IMR-90 (cell line): ENCODE measurements around the gene MRPL43. TPM values are rescaled to one million over a fixed set of nuclear protein-coding genes. Genes with fewer than 3 reads are reported as not detected.

Experiments used
- ATAC-seq: fragments of 200-7000 bp; cut with Tn5 transposase; 2 replicates; pipeline ENCODE4 v1.9.1; 2020; ENCODE audit warnings: low read depth, mild to moderate bottlenecking, moderate library complexity
- BruUV-seq: library from RNA; stranded (reverse); fragments of 400-500 nt; replicated peaks from 2 replicates; lab custom pipeline; 2021; lab: Mats Ljungman, UMichigan
- CTCF ChIA-PET: fragments of 300-600 bp; formaldehyde crosslinking; extraction: SDS; loops from one replicate; lab custom pipeline; 2021; ENCODE audit warnings: antibody characterized with exemption; lab: Yijun Ruan, JAX
- POLR2A ChIA-PET: fragments of 300-600 bp; sonication (Branson Sonifier 250); formaldehyde crosslinking; loops from one replicate; lab custom pipeline; 2022; ENCODE audit warnings: antibody characterized with exemption; ENCODE audit not compliant: unreplicated experiment; lab: Charles Lee
- DNase-seq: peaks from one replicate; pipeline ENCODE4 v3.0.0; 2013
- H2AFZ ChIP-seq: replicated peaks from 2 replicates; pipeline ENCODE3; 2013; ENCODE audit warnings: low read length, mild to moderate bottlenecking; ENCODE audit not compliant: poor library complexity
- H2AK5ac ChIP-seq: 2 replicates; pipeline ENCODE4 v1.6.1; 2013; ENCODE audit warnings: low read depth, low read length, inconsistent platforms
- H2AK9ac ChIP-seq: replicated peaks from 2 replicates; pipeline ENCODE3; 2013; ENCODE audit warnings: mild to moderate bottlenecking, low read depth, low read length, moderate library complexity; ENCODE audit not compliant: poor library complexity
- H2BK120ac ChIP-seq: 2 replicates; pipeline ENCODE4 v1.6.1; 2013; ENCODE audit warnings: low read depth, low read length, inconsistent platforms
- H2BK15ac ChIP-seq: 3 replicates; pipeline ENCODE4 v1.6.1; 2013; ENCODE audit warnings: low read depth, low read length, inconsistent platforms
- H2BK20ac ChIP-seq: 2 replicates; pipeline ENCODE4 v1.6.1; 2013; ENCODE audit warnings: low read depth, mild to moderate bottlenecking, inconsistent platforms, low read length, moderate library complexity
- H2BK5ac ChIP-seq: 2 replicates; pipeline ENCODE4 v1.6.1; 2013; ENCODE audit warnings: mild to moderate bottlenecking, low read depth, low read length, inconsistent platforms; ENCODE audit not compliant: poor library complexity, severe bottlenecking
- H3K14ac ChIP-seq: replicated peaks from 2 replicates; pipeline ENCODE4 v1.6.1; 2013; ENCODE audit warnings: low read depth, low read length, inconsistent platforms
- H3K18ac ChIP-seq: 2 replicates; pipeline ENCODE4 v1.6.1; 2013; ENCODE audit warnings: low read depth, low read length, control low read depth
- H3K23ac ChIP-seq: 2 replicates; pipeline ENCODE4 v1.6.1; 2013; ENCODE audit warnings: low read depth, low read length, inconsistent platforms
- H3K27ac ChIP-seq: 2 replicates; pipeline ENCODE4 v1.5.1; 2013; ENCODE audit warnings: mild to moderate bottlenecking, control low read depth, low read length; ENCODE audit not compliant: insufficient read depth
- H3K27me3 ChIP-seq: 2 replicates; pipeline ENCODE4 v1.6.1; 2013; ENCODE audit warnings: low read length; ENCODE audit not compliant: control insufficient read depth, insufficient read depth
- H3K36me3 ChIP-seq: 2 replicates; pipeline ENCODE4 v1.6.1; 2013; ENCODE audit warnings: low read length, mixed read lengths; ENCODE audit not compliant: control insufficient read depth, insufficient read depth
- H3K4ac ChIP-seq: 2 replicates; pipeline ENCODE4 v1.6.1; 2013; ENCODE audit warnings: low read depth, low read length, inconsistent platforms
- H3K4me1 ChIP-seq: 2 replicates; pipeline ENCODE4 v1.6.1; 2013; ENCODE audit warnings: low read length, mixed read lengths; ENCODE audit not compliant: control insufficient read depth, insufficient read depth
- H3K4me2 ChIP-seq: 2 replicates; pipeline ENCODE4 v1.6.1; 2013; ENCODE audit warnings: low read depth, mild to moderate bottlenecking, control low read depth, low read length, moderate library complexity
- H3K4me3 ChIP-seq: 2 replicates; pipeline ENCODE4 v1.5.1; 2013; ENCODE audit warnings: low read depth, mild to moderate bottlenecking, control low read depth, low read length, moderate library complexity; ENCODE audit not compliant: insufficient read depth
- H3K56ac ChIP-seq: 2 replicates; pipeline ENCODE4 v1.6.1; 2013; ENCODE audit warnings: low read length, inconsistent platforms; ENCODE audit not compliant: insufficient read depth; ENCODE audit errors: extremely low read depth
- H3K79me1 ChIP-seq, 2 experiments: 2 replicates each; pipeline ENCODE4 v1.6.1; 2013; ENCODE audit warnings: low read length in 2 of 2, inconsistent platforms in 1 of 2, low read depth in 1 of 2
- H3K9ac ChIP-seq: 2 replicates; pipeline ENCODE4 v1.6.1; 2013; ENCODE audit warnings: low read depth, low read length, control low read depth
- H3K9me1 ChIP-seq: 2 replicates; pipeline ENCODE4 v1.6.1; 2013; ENCODE audit warnings: low read length, inconsistent platforms; ENCODE audit not compliant: insufficient read depth
- H3K9me3 ChIP-seq: 2 replicates; pipeline ENCODE4 v1.6.1; 2013; ENCODE audit warnings: low read length; ENCODE audit not compliant: control insufficient read depth, insufficient read depth
- H4K20me1 ChIP-seq: 2 replicates; pipeline ENCODE4 v1.6.1; 2013; ENCODE audit warnings: low read length, inconsistent platforms; ENCODE audit not compliant: insufficient read depth
- H4K5ac ChIP-seq: 2 replicates; pipeline ENCODE4 v1.6.1; 2013; ENCODE audit warnings: mild to moderate bottlenecking, low read depth, low read length, control low read depth
- H4K8ac ChIP-seq, 2 experiments: 2 replicates each; pipeline ENCODE4 v1.6.1; 2013; ENCODE audit warnings: low read depth in 2 of 2, low read length in 2 of 2, control low read depth in 1 of 2, inconsistent platforms in 1 of 2
- H4K91ac ChIP-seq: 2 replicates; pipeline ENCODE4 v1.6.1; 2013; ENCODE audit warnings: low read depth, low read length, inconsistent platforms; ENCODE audit not compliant: insufficient read depth
- MAFK ChIP-seq: IDR thresholded peaks from 2 replicates; pipeline ENCODE4 v1.6.1; 2012; ENCODE audit warnings: low read depth, low read length, improper control_type of control experiment
- RAD21 ChIP-seq: IDR thresholded peaks from 2 replicates; pipeline ENCODE4 v1.6.1; 2012; ENCODE audit warnings: low read length, improper control_type of control experiment
- RCOR1 ChIP-seq: IDR thresholded peaks from 2 replicates; pipeline ENCODE4 v1.6.1; 2012; ENCODE audit warnings: mild to moderate bottlenecking, low read length, improper control_type of control experiment; ENCODE audit not compliant: insufficient replicate concordance
- SMC3 ChIP-seq: fragments of 150-350 bp; IDR thresholded peaks from 2 replicates; pipeline ENCODE4 v1.6.1; 2016; ENCODE audit warnings: low read depth, mild to moderate bottlenecking, antibody characterized with exemption, low read length, moderate library complexity
- WGBS, 2 experiments: methylation state at CpG; one replicate each; pipeline versions ENCODE4 v1.1.5 to v1.1.7; 2013; ENCODE audit warnings: missing lambda C conversion rate in 2 of 2; ENCODE audit not compliant: insufficient read length in 1 of 2; ENCODE audit errors: extremely low coverage in 2 of 2; 5-methylcytosine and 5-hydroxymethylcytosine counted together
- dilution Hi-C: fragments of 300-500 bp; cut with HindIII; formaldehyde crosslinking; loops from one replicate; pipeline ENCODE4 v1.14.3; 2018; ENCODE audit warnings: low sequenced_read_pairs; ENCODE audit not compliant: unreplicated experiment
- in situ Hi-C: fragments of 300-500 bp; cut with MboI; formaldehyde crosslinking; loops from 3 replicates; pipeline ENCODE4 v1.14.3; 2019; ENCODE audit warnings: low sequenced_read_pairs, inconsistent platforms, mixed read lengths
- intact Hi-C: fragments of 100-400 bp; cut with micrococcal nuclease; formaldehyde crosslinking; loops from 2 replicates; pipeline ENCODE4 v1.10.0; 2022
- polyA plus RNA-seq, 3 experiments: library from polyadenylated mRNA; depleted of rRNA; stranded (reverse); fragments of >200 nt; gene quantifications; 2 replicates each; pipeline ENCODE4 v1.2.3, GENCODE V29; 2012; ENCODE audit warnings: low replicate concordance in 1 of 3
- total RNA-seq: library from RNA; depleted of rRNA; stranded (reverse); fragments of >200 nt; gene quantifications from 2 replicates; pipeline ENCODE4 v1.2.3, GENCODE V29; 2012
- TF ChIP-seq, protein P1 (sequence below): conservative IDR thresholded peaks from 2 replicates; pipeline ENCODE4 v1.5.1; 2012; ENCODE audit warnings: mild to moderate bottlenecking, low read depth, low read length, improper control_type of control experiment

Gene MRPL43
- total and polyA plus RNA-seq, 2 of the 4 experiments (the other 2 are of a cell fraction) = 61.3 to 142 TPM

GRCh38 chr10:101028446-101029337, 41.4 kb upstream of the MRPL43 start (continued):
- no peak for TF ChIP-seq RAD21

DNA sequence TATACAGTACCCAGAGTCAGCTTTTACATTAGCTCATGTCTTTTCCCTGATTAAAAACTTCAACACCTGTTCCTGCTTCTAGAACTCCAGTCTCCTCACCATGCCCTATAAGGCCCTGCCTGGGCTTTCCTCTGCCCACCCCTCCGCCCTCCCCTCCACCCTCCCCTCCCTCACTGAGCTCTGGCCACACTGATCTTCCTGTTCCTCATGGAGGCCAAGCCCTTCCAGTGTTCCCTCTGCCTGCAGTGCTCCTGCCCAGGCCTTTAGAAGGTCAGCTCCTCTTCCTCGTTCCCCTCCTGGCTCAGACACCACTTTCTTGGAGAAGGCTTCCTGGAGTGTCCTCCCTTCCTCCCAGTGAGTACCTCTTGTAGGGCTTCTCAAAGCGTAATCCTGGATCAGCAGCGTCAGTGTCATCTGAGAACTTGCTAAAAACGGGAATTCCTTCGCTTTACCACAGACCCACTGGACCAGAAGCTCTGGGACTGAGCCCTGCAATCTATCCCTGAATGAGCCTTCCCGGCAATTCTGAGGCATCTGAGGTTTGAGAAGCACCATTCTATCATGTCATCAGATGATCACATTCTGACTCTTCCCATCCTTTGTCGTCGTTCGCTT, 39.9 kb upstream of the MRPL43 start:
- Histone ChIP-seq H3K4ac (no peak overlapping the region), H3K4me1 (no peaks in the 10 kb centered on the region; the same call in 1 of the 2 replicates), H2BK20ac (no peak overlapping the region), H3K4me2 (no peak overlapping the region), H2BK15ac (no peak overlapping the region), H3K36me3 (no peaks in the 10 kb centered on the region), H3K27me3 (peaks cover 2% of the 10 kb centered on the region; the same call in 1 of the 2 replicates), H3K27ac (no peak overlapping the region), H3K23ac (no peak overlapping the region), H2AK5ac (no peak overlapping the region), H2AK9ac (no peak overlapping the region), H2AFZ (no peak overlapping the region), H2BK120ac (no peak overlapping the region), H4K8ac (no peak overlapping the region), H3K18ac (no peak overlapping the region), H3K9me3 (no peaks in the 10 kb centered on the region), H4K20me1 (no peaks in the 10 kb centered on the region), H3K9ac (no peak overlapping the region), H3K9me1 (no peaks in the 10 kb centered on the region), H4K91ac (no peak overlapping the region), H3K56ac (no peak overlapping the region), H2BK5ac (no peak overlapping the region), H4K5ac (no peak overlapping the region), H3K4me3 (no peak overlapping the region), H3K79me1 (peaks cover 0 to 15% of the 10 kb centered on the region in 2 experiments; a peak in 2 of 4 replicates), H3K14ac (no peak overlapping the region)
- POLR2A ChIA-PET = interaction anchor here (0.6 kb wide), 1 partner anchor 13 kb away, joined by 5 read pairs; no protein-coding TSS in a partner anchor
- intact Hi-C loops (no loop called here), in situ Hi-C loops (no loop called here), dilution Hi-C loops (no loop called here)
- no peak for DNase-seq
- no peak for ATAC-seq
- no TSS peak for BruUV-seq
- 50% methylated on average over 3 of the region's 10 CpGs; no CpG with 5 or more reads in 1 of the 2 experiments for WGBS, 2 experiments
- TF ChIP-seq RCOR1 = no peak
- TF ChIP-seq MAFK = no peak
- TF ChIP-seq SMC3 = no peak
- TF ChIP-seq, protein P1, sequence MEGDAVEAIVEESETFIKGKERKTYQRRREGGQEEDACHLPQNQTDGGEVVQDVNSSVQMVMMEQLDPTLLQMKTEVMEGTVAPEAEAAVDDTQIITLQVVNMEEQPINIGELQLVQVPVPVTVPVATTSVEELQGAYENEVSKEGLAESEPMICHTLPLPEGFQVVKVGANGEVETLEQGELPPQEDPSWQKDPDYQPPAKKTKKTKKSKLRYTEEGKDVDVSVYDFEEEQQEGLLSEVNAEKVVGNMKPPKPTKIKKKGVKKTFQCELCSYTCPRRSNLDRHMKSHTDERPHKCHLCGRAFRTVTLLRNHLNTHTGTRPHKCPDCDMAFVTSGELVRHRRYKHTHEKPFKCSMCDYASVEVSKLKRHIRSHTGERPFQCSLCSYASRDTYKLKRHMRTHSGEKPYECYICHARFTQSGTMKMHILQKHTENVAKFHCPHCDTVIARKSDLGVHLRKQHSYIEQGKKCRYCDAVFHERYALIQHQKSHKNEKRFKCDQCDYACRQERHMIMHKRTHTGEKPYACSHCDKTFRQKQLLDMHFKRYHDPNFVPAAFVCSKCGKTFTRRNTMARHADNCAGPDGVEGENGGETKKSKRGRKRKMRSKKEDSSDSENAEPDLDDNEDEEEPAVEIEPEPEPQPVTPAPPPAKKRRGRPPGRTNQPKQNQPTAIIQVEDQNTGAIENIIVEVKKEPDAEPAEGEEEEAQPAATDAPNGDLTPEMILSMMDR = no peak
- CTCF ChIA-PET = no interaction called here
